OCI-LY7 (cell line): ENCODE results near the gene IGFLR1. TPM values are rescaled to one million over a fixed set of nuclear protein-coding genes. Genes with fewer than 3 reads are reported as not detected.

Experiments used
- BruUV-seq: library from RNA; stranded (reverse); fragments of 400-500 nt; replicated peaks from 2 replicates; lab custom pipeline; 2021; lab: Mats Ljungman, UMichigan
- CTCF ChIA-PET: fragments of 300-600 bp; sonication (Branson Sonifier 250); formaldehyde crosslinking; loops from one replicate; lab custom pipeline; 2022; ENCODE audit warnings: antibody characterized with exemption; ENCODE audit not compliant: unreplicated experiment; lab: Charles Lee
- POLR2A ChIA-PET: fragments of 300-600 bp; sonication (Branson Sonifier 250); formaldehyde crosslinking; loops from one replicate; lab custom pipeline; 2022; ENCODE audit warnings: antibody characterized with exemption; lab: Charles Lee
- DNase-seq: peaks from one replicate; pipeline ENCODE4 v3.0.0-alpha.2; 2015; ENCODE audit warnings: low spot score
- H2AFZ ChIP-seq: fragments of 200-600 bp; sonication (generic), shearing (Covaris generic); 2 replicates; pipeline ENCODE4 v1.6.1; 2014; ENCODE audit warnings: mild to moderate bottlenecking, antibody characterized with exemption, low read length, moderate library complexity
- H3K27ac ChIP-seq: fragments of 200-600 bp; sonication (generic); 2 replicates; pipeline ENCODE4 v1.5.1; 2014; ENCODE audit warnings: mixed run types, low read depth, mild to moderate bottlenecking, moderate library complexity, low read length, inconsistent platforms; ENCODE audit not compliant: poor library complexity, severe bottlenecking
- H3K36me3 ChIP-seq: fragments of 200-600 bp; sonication (generic); 2 replicates; pipeline ENCODE4 v1.6.1; 2014; ENCODE audit warnings: mild to moderate bottlenecking, antibody characterized with exemption, low read length, moderate library complexity, mixed read lengths; ENCODE audit not compliant: insufficient read depth
- H3K4me1 ChIP-seq: fragments of 200-600 bp; sonication (generic); 2 replicates; pipeline ENCODE4 v1.5.1; 2014; ENCODE audit warnings: mild to moderate bottlenecking, low read length; ENCODE audit not compliant: insufficient read depth, poor library complexity, severe bottlenecking
- H3K4me2 ChIP-seq: fragments of 200-600 bp; sonication (generic); 2 replicates; pipeline ENCODE4 v1.6.1; 2014; ENCODE audit warnings: mild to moderate bottlenecking, low read length
- H3K4me3 ChIP-seq: fragments of 200-600 bp; sonication (generic); 2 replicates; pipeline ENCODE4 v1.5.1; 2014; ENCODE audit warnings: mild to moderate bottlenecking, low read depth, low read length; ENCODE audit not compliant: poor library complexity, severe bottlenecking
- H3K79me2 ChIP-seq: fragments of 200-600 bp; sonication (generic); 2 replicates; pipeline ENCODE4 v1.6.1; 2016; ENCODE audit warnings: low read depth, mild to moderate bottlenecking, low read length, moderate library complexity, mixed read lengths; ENCODE audit not compliant: insufficient read depth
- H3K9me2 ChIP-seq: fragments of 200-600 bp; sonication (generic); 2 replicates; pipeline ENCODE4 v1.6.1; 2016; ENCODE audit warnings: mild to moderate bottlenecking, low read length, mixed read lengths; ENCODE audit not compliant: insufficient read depth
- H3K9me3 ChIP-seq: fragments of 200-600 bp; sonication (generic); 2 replicates; pipeline ENCODE4 v1.6.1; 2014; ENCODE audit warnings: mild to moderate bottlenecking, mixed run types, low read length, mixed read lengths
- H4K20me1 ChIP-seq: fragments of 200-600 bp; sonication (generic); 2 replicates; pipeline ENCODE4 v1.6.1; 2014; ENCODE audit warnings: mild to moderate bottlenecking, antibody characterized with exemption, low read length, moderate library complexity, mixed read lengths; ENCODE audit not compliant: insufficient read depth
- CTCF ChIP-seq: fragments of 200-600 bp; sonication (generic); conservative IDR thresholded peaks from 2 replicates; pipeline ENCODE4 v1.5.1; 2014; ENCODE audit warnings: mild to moderate bottlenecking, antibody characterized with exemption, low read length, moderate library complexity, mixed read lengths
- EZH2phosphoT487 ChIP-seq: fragments of 200-600 bp; sonication (generic); IDR thresholded peaks from 2 replicates; pipeline ENCODE4 v1.6.1; 2018; ENCODE audit warnings: low read depth, borderline replicate concordance, mild to moderate bottlenecking, mixed run types, antibody characterized with exemption, low read length, moderate library complexity, mixed read lengths
- intact Hi-C: fragments of 100-400 bp; cut with micrococcal nuclease; formaldehyde crosslinking; loops from one replicate; pipeline ENCODE4 v1.10.0; 2022; ENCODE audit not compliant: unreplicated experiment
- total RNA-seq, 2 experiments: library from RNA; depleted of rRNA in 1 of 2; stranded (reverse); fragments of >200 nt in 1 of 2; shearing (Covaris generic) in 1 of 2; gene quantifications; 2 replicates each; pipeline ENCODE4 v1.2.3, GENCODE V29; 2014 to 2022

IGFLR1 gene
- total RNA-seq, 2 experiments from 2014 or later: 8.5 to 18.3 TPM

GRCh38 chr19:35775298-35776101, 33.2 kb upstream of the IGFLR1 start, which contains the start of gene ARHGAP33:
Gene ARHGAP33, plus strand, starts transcription at chr19:35775564. Its CDS starts 95 bp downstream, at chr19:35775659.
- Histone ChIP-seq H4K20me1 (no peaks in the 10 kb centered on the region), H3K9me2 (no peaks in the 10 kb centered on the region), H3K4me3 (peak within 1 kb of the TSS; percentile 80), H3K36me3 (no peaks in the 10 kb centered on the region), H2AFZ (peak within 1 kb of the TSS; percentile 11; the same call in 1 of the 2 replicates), H3K79me2 (no peaks in the 10 kb centered on the region), H3K4me1 (peaks cover 19% of the 10 kb centered on the region), H3K9me3 (no peaks in the 10 kb centered on the region), H3K27ac (peak within 1 kb of the TSS; percentile 29), H3K4me2 (peak within 1 kb of the TSS; percentile 79)
- no peak for TF ChIP-seq CTCF
- no peak for TF ChIP-seq EZH2phosphoT487
- DNase-seq: peak; percentile 100
- no TSS peak for BruUV-seq
- ChIA-PET CTCF (no interaction called here), POLR2A (no interaction called here)
- intact Hi-C loops: loop anchor here (1.0 kb wide), 2 partner anchors 27 to 35 kb away; partner anchors contain the start of gene LIN37

- POLR2A ChIA-PET: no interaction called here
- no peak overlapping the region for H3K27ac ChIP-seq
- peak overlapping the region; percentile 80 for H3K4me3 ChIP-seq
- no TSS peak for BruUV-seq
- peaks cover 19% of the 10 kb centered on the region for H3K4me1 ChIP-seq
- no peaks in the 10 kb centered on the region for H4K20me1 ChIP-seq
- no peaks in the 10 kb centered on the region for H3K36me3 ChIP-seq
- H3K4me2 ChIP-seq: peak overlapping the region; percentile 59
- H3K9me3 ChIP-seq: no peaks in the 10 kb centered on the region
- DNase-seq: no peak
- intact Hi-C loops: loop anchor here (1.0 kb wide), 2 partner anchors 27 to 35 kb away; partner anchors contain the start of gene LIN37
- no peaks in the 10 kb centered on the region for H3K79me2 ChIP-seq
- TF ChIP-seq CTCF: no peak
- TF ChIP-seq EZH2phosphoT487: no peak
- CTCF ChIA-PET: no interaction called here
- no peaks in the 10 kb centered on the region for H3K9me2 ChIP-seq
- H2AFZ ChIP-seq: peak overlapping the region; percentile 11; the same call in 1 of the 2 replicates
These were observed 32.7 kb upstream of the IGFLR1 start for GRCh38 chr19:35775046-35775297.
